Measurements from ENCODE around the gene HS6ST2. TPM values are rescaled to one million over a fixed set of nuclear protein-coding genes. Genes with fewer than 3 reads are reported as not detected.

The HS6ST2 gene
- polyA plus RNA-seq, 1 of the 3 experiments (the other 2 are of a cell fraction) = 0.05 TPM

GRCh38 chrX:132756439-132756838 lies 202.0 kb downstream of the HS6ST2 start (continued):
- TF ChIP-seq REST (IDR thresholded peaks at IDR 0.05; ENCODE audit: low read depth, low read length) (no peak), MXI1 (IDR thresholded peaks at IDR 0.05; ENCODE audit: low read depth, low read length) (no peak), MAX (IDR thresholded peaks at IDR 0.05; ENCODE audit: low read depth) (no peak)

GRCh38 chrX:132751063-132751690 lies 207.3 kb downstream of the HS6ST2 start:
- Histone ChIP-seq H4K20me1 (ENCODE audit: insufficient read depth) (no peaks in the 10 kb centered on the region), H3F3A (replicated peaks; ENCODE audit: insufficient read depth) (no peaks in the 10 kb centered on the region), H3K27me3 (ENCODE audit: insufficient read depth) (peaks cover 4% of the 10 kb centered on the region; the same call in 1 of the 2 replicates), H2AFZ (ENCODE audit: low read depth) (no peak overlapping the region), H3K9me2 (no peaks in the 10 kb centered on the region), H3K4me2 (no peak overlapping the region), H3K9me3 (no peaks in the 10 kb centered on the region), H3K79me2 (ENCODE audit: insufficient read depth) (no peaks in the 10 kb centered on the region), H3K27ac (ENCODE audit: low read depth in 2 of 2, low read length in 1 of 2) (no peak overlapping the region), H3K4me3 (ENCODE audit: low read depth in 2 of 2, low read length in 1 of 2) (no peak overlapping the region), H3K9ac (no peak overlapping the region), H3K4me1 (ENCODE audit: control insufficient read depth in 1 of 2, insufficient read depth in 2 of 2, low read depth in 1 of 2, low read length in 1 of 2) (no peaks in the 10 kb centered on the region; a peak in 1 of 4 replicates), H3K36me3 (replicated peaks in 1 of 2; ENCODE audit: control insufficient read depth in 1 of 2, insufficient read depth in 2 of 2, low read length in 1 of 2) (no peaks in the 10 kb centered on the region)
- POLR2A ChIA-PET = no interaction called here
- CTCF ChIA-PET = interaction anchor here (3.2 kb wide), 1 partner anchor 11 kb away, joined by 24 read pairs; no protein-coding TSS in a partner anchor
- no peak for DNase-seq
- 10% methylated on average over 3 of the region's 3 CpGs for WGBS (ENCODE audit: low lambda C conversion rate)
- TF ChIP-seq PBX3 (IDR thresholded peaks at IDR 0.05) = no peak
- no peak for TF ChIP-seq ELF1 (IDR thresholded peaks at IDR 0.05)
- TF ChIP-seq MEF2A (IDR thresholded peaks at IDR 0.05; ENCODE audit: borderline replicate concordance, low read depth) = no peak
- no peak for TF ChIP-seq GATA2 (CRISPR knock-in tag; IDR thresholded peaks at IDR 0.05)
- no peak for TF ChIP-seq USF1 (IDR thresholded peaks at IDR 0.05; ENCODE audit: borderline replicate concordance, low read depth)
- TF ChIP-seq NFIC (IDR thresholded peaks at IDR 0.05; ENCODE audit: borderline replicate concordance) = no peak
- no peak for TF ChIP-seq TEAD4 (IDR thresholded peaks at IDR 0.05; ENCODE audit: borderline replicate concordance, insufficient read depth)
- TF ChIP-seq POLR2AphosphoS5 (IDR thresholded peaks at IDR 0.05; ENCODE audit: low read depth, low read length) = no peak
- TF ChIP-seq MXI1 (IDR thresholded peaks at IDR 0.05; ENCODE audit: low read depth, low read length) = no peak
- TF ChIP-seq SMC3 (IDR thresholded peaks at IDR 0.05; ENCODE audit: low read depth, low read length) = no peak
- no peak for TF ChIP-seq IRF3 (IDR thresholded peaks at IDR 0.05; ENCODE audit: low read depth, low read length)
- TF ChIP-seq REST (IDR thresholded peaks at IDR 0.05; ENCODE audit: low read depth, low read length) = no peak
- no peak for TF ChIP-seq FOSL2 (IDR thresholded peaks at IDR 0.05; ENCODE audit: borderline replicate concordance, low read depth)
- no peak for TF ChIP-seq GABPA (IDR thresholded peaks at IDR 0.05; ENCODE audit: low read depth)
- no peak for TF ChIP-seq EZH2phosphoT487 (IDR thresholded peaks at IDR 0.05; ENCODE audit: borderline replicate concordance, low read depth)
- TF ChIP-seq TAF1 (IDR thresholded peaks at IDR 0.05; ENCODE audit: borderline replicate concordance, low read depth, low read length) = no peak
- no peak for TF ChIP-seq FOXJ3 (CRISPR knock-in tag; IDR thresholded peaks at IDR 0.05)
- no peak for TF ChIP-seq YY1 (IDR thresholded peaks at IDR 0.05; ENCODE audit: low read depth)

All from SK-N-SH (cell line).